ENCODE measurements around the gene KRT2. TPM values are rescaled to one million over a fixed set of nuclear protein-coding genes. Genes with fewer than 3 reads are reported as not detected.

The KRT2 gene
- total and polyA plus RNA-seq, 2 of the 4 experiments (the other 2 are of a cell fraction): not detected

- Histone ChIP-seq H2AK5ac (ENCODE audit: low read depth, low read length) (no peak overlapping the region), H2BK20ac (ENCODE audit: low read depth, low read length) (no peak overlapping the region), H3K9ac (ENCODE audit: low read depth, low read length) (no peak overlapping the region), H3K4me2 (ENCODE audit: low read depth, low read length) (no peak overlapping the region), H3K27me3 (ENCODE audit: control insufficient read depth, insufficient read depth, low read length) (peaks cover 17% of the 10 kb centered on the region), H3K36me3 (ENCODE audit: control insufficient read depth, insufficient read depth, low read length) (no peaks in the 10 kb centered on the region), H4K20me1 (ENCODE audit: insufficient read depth, low read length) (no peaks in the 10 kb centered on the region), H3K27ac (ENCODE audit: insufficient read depth, low read length) (no peak overlapping the region), H3K23ac (ENCODE audit: low read depth, low read length) (no peak overlapping the region), H2BK15ac (ENCODE audit: low read depth, low read length) (no peak overlapping the region), H3K9me3 (ENCODE audit: control insufficient read depth, insufficient read depth, low read length) (no peaks in the 10 kb centered on the region), H3K9me1 (ENCODE audit: insufficient read depth, low read length) (no peaks in the 10 kb centered on the region), H3K4me1 (ENCODE audit: control insufficient read depth, insufficient read depth, low read length) (no peaks in the 10 kb centered on the region), H4K5ac (ENCODE audit: low read depth, low read length) (no peak overlapping the region), H3K56ac (ENCODE audit: extremely low read depth, insufficient read depth, low read length) (no peak overlapping the region), H3K18ac (ENCODE audit: low read depth, low read length) (no peak overlapping the region), H2BK5ac (ENCODE audit: low read depth, low read length, poor library complexity, severe bottlenecking) (no peak overlapping the region), H4K91ac (ENCODE audit: insufficient read depth, low read depth, low read length) (no peak overlapping the region), H3K79me1 (ENCODE audit: low read depth in 1 of 2, low read length in 2 of 2) (no peaks in the 10 kb centered on the region), H3K4ac (ENCODE audit: low read depth, low read length) (no peak overlapping the region), H2AK9ac (replicated peaks; ENCODE audit: low read depth, low read length, poor library complexity) (no peak overlapping the region), H3K14ac (replicated peaks; ENCODE audit: low read depth, low read length) (no peak overlapping the region), H2AFZ (replicated peaks; ENCODE audit: low read length, poor library complexity) (no peak overlapping the region), H4K8ac (ENCODE audit: low read depth in 2 of 2, low read length in 2 of 2) (no peak overlapping the region), H2BK120ac (ENCODE audit: low read depth, low read length) (no peak overlapping the region), H3K4me3 (ENCODE audit: insufficient read depth, low read depth, low read length) (no peak overlapping the region)
- DNase-seq (no peak), ATAC-seq (ENCODE audit: low read depth) (no peak)
- POLR2A ChIA-PET (ENCODE audit: unreplicated experiment): no interaction called here
- CTCF ChIA-PET: no interaction called here
- TF ChIP-seq CTCF (conservative IDR thresholded peaks at IDR 0.05; ENCODE audit: low read depth, low read length): no peak
- TF ChIP-seq RAD21 (IDR thresholded peaks at IDR 0.05; ENCODE audit: low read length): no peak
- TF ChIP-seq NFE2L2 (IDR thresholded peaks at IDR 0.05; ENCODE audit: low read depth, low read length): no peak
- TF ChIP-seq SMC3 (IDR thresholded peaks at IDR 0.05; ENCODE audit: low read depth, low read length): no peak
- no peak for TF ChIP-seq USF2 (IDR thresholded peaks at IDR 0.05; ENCODE audit: low read depth, low read length)
- no peak for TF ChIP-seq CHD1 (IDR thresholded peaks at IDR 0.05; ENCODE audit: low read depth, low read length)
- no peak for TF ChIP-seq RFX5 (IDR thresholded peaks at IDR 0.05; ENCODE audit: low read depth, low read length)
- no peak for TF ChIP-seq BHLHE40 (IDR thresholded peaks at IDR 0.05; ENCODE audit: low read depth, low read length)
- TF ChIP-seq MAZ (IDR thresholded peaks at IDR 0.05; ENCODE audit: borderline replicate concordance, low read depth, low read length): no peak
- no peak for TF ChIP-seq CEBPB (IDR thresholded peaks at IDR 0.05; ENCODE audit: low read depth, low read length)
- TF ChIP-seq POLR2A (IDR thresholded peaks at IDR 0.05; ENCODE audit: low read depth, low read length): no peak
- intact Hi-C loops (cut with micrococcal nuclease) (no loop called here), dilution Hi-C loops (cut with HindIII; ENCODE audit: low sequenced_read_pairs, unreplicated experiment) (no loop called here), in situ Hi-C loops (cut with MboI; ENCODE audit: low sequenced_read_pairs) (no loop called here)
- no TSS peak for BruUV-seq (replicated peaks)
- 28% methylated on average over 4 of the region's 12 CpGs; no CpG with 5 or more reads in 1 of the 2 experiments for WGBS, 2 experiments (ENCODE audit: extremely low coverage in 2 of 2, insufficient read length in 1 of 2)
These were observed 1.4 kb downstream of the KRT2 start for GRCh38 chr12:52650520-52651081.

Measured in IMR-90 (cell line).